GM12864 (cell line): ENCODE data around the gene PRR36.

Experiments used
- DNase-seq: peaks from one replicate; pipeline ENCODE4 v3.0.0-alpha.2; 2011; ENCODE audit warnings: low read depth
- H3K4me3 ChIP-seq: 2 replicates; pipeline ENCODE4 v1.5.1; 2011; ENCODE audit warnings: mild to moderate bottlenecking, low read depth, low read length, control low read depth
- CTCF ChIP-seq: IDR thresholded peaks from 2 replicates; pipeline ENCODE4 v1.5.1; 2011; ENCODE audit warnings: low read depth, mild to moderate bottlenecking, moderate library complexity, low read length, control low read depth, inconsistent platforms; ENCODE audit errors: missing control alignments

PRR36 gene

GRCh38 chr19:7883796-7884570 is 9.8 kb upstream of the PRR36 start:
- no peak for TF ChIP-seq CTCF
- no peak for DNase-seq
- H3K4me3 ChIP-seq = no peak overlapping the region

- TF ChIP-seq CTCF = no peak
- H3K4me3 ChIP-seq = no peak overlapping the region
- no peak for DNase-seq
Measured at GRCh38 chr19:7883105-7883504, 8.9 kb upstream of the PRR36 start.

GRCh38 chr19:7881910-7882309 is 7.7 kb upstream of the PRR36 start:
- TF ChIP-seq CTCF = no peak
- no peak overlapping the region for H3K4me3 ChIP-seq
- DNase-seq = no peak

- TF ChIP-seq CTCF = no peak
- DNase-seq = no peak
- no peak overlapping the region for H3K4me3 ChIP-seq
Measured at GRCh38 chr19:7879836-7880235, 5.6 kb upstream of the PRR36 start.

- H3K4me3 ChIP-seq = no peak overlapping the region
- TF ChIP-seq CTCF = no peak
- DNase-seq = no peak
Measured at GRCh38 chr19:7879111-7879807, 5.1 kb upstream of the PRR36 start.

- DNase-seq = no peak
- H3K4me3 ChIP-seq = no peak overlapping the region
- TF ChIP-seq CTCF = no peak
Measured at GRCh38 chr19:7877249-7877836, 3.2 kb upstream of the PRR36 start.

- no peak for TF ChIP-seq CTCF
- DNase-seq = no peak
- H3K4me3 ChIP-seq = no peak overlapping the region
Measured at GRCh38 chr19:7874897-7875273, 695 bp upstream of the PRR36 start.
